Stomach (tissue), 9 donors: ENCODE data around the gene MAST2. TPM values are rescaled to one million over a fixed set of nuclear protein-coding genes. Genes with fewer than 3 reads are reported as not detected.

Experiments used
- DNase-seq, 2 donors: peaks; one replicate each; pipeline versions ENCODE4 v3.0.0 to v3.0.0-alpha.2; 2013 to 2019
- H3K27ac ChIP-seq, 5 donors: fragments of 200-600 bp in 4 of 5; sonication (generic) in 4 of 5; one replicate each; pipeline ENCODE4 v1.5.1; 2013 to 2019; ENCODE audit warnings: mild to moderate bottlenecking in 1 of 5, moderate library complexity in 1 of 5
- H3K27me3 ChIP-seq, 3 donors: fragments of 200-600 bp; sonication (generic); one replicate each; pipeline ENCODE4 v1.5.1; 2017 to 2019; ENCODE audit warnings: mixed run types in 1 of 3
- H3K36me3 ChIP-seq, 4 donors: fragments of 200-600 bp; sonication (generic); 1 replicate in 3 of 4; 2 replicates in 1 of 4; pipeline ENCODE4 v1.5.1; 2016 to 2019
- H3K4me1 ChIP-seq, 4 donors: fragments of 200-600 bp; sonication (generic); one replicate each; pipeline ENCODE4 v1.5.1; 2016 to 2019
- H3K4me3 ChIP-seq, 4 donors: fragments of 200-600 bp; sonication (generic) in 3 of 4; one replicate each; pipeline ENCODE4 v1.5.1; 2016 to 2019; ENCODE audit warnings: mild to moderate bottlenecking in 1 of 4
- H3K9me3 ChIP-seq, 4 donors: fragments of 200-600 bp; sonication (generic); one replicate each; pipeline ENCODE4 v1.5.1; 2016 to 2019
- EP300 ChIP-seq: sonication (generic); formaldehyde crosslinking; IDR thresholded peaks from one replicate; pipeline ENCODE4 v1.6.1; 2017; ENCODE audit warnings: antibody characterized with exemption
- POLR2A ChIP-seq, 4 donors: fragments of 450-650 bp; IDR thresholded peaks; one replicate each; pipeline ENCODE4 v1.6.1; 2016; ENCODE audit warnings: antibody characterized with exemption in 4 of 4, control low read depth in 2 of 4, mild to moderate bottlenecking in 1 of 4, moderate library complexity in 1 of 4
- POLR2AphosphoS5 ChIP-seq, 3 donors: sonication (generic); formaldehyde crosslinking; IDR thresholded peaks; one replicate each; pipeline ENCODE4 v1.6.1; 2016; ENCODE audit warnings: antibody characterized with exemption in 3 of 3
- WGBS, 5 donors: extraction: QIAGEN DNeasy Blood & Tissue Kit in 3 of 5; methylation state at CpG; one replicate each; pipeline versions ENCODE4 v1.1.5 to v1.1.7; 2013 to 2018; 5-methylcytosine and 5-hydroxymethylcytosine counted together
- intact Hi-C: fragments of 100-400 bp; cut with DNase I; formaldehyde crosslinking; loops from one replicate; pipeline ENCODE4 v1.15.1; 2023; ENCODE audit warnings: low total_unique reads
- polyA plus RNA-seq, 3 donors: library from polyadenylated mRNA; stranded (reverse); fragments of 200-250 nt; gene quantifications; one replicate each; pipeline ENCODE4 v1.2.3, GENCODE V29; 2013
- total RNA-seq, 5 donors: library from RNA; depleted of rRNA; stranded (reverse); fragments of >200 nt; gene quantifications; one replicate each; pipeline versions ENCODE4 v1.1.0 to v1.2.3, GENCODE V29; 2014 to 2016
- TF ChIP-seq, protein P1 (sequence below), 7 experiments: fragments of 450-650 bp in 4 of 7; fragments of 200-600 bp in 3 of 7; sonication (generic) in 3 of 7; IDR thresholded peaks; one replicate each; pipeline ENCODE4 v1.5.1; 2016 to 2019; ENCODE audit warnings: antibody characterized with exemption in 7 of 7, control low read depth in 2 of 7, mild to moderate bottlenecking in 1 of 7
- donor health status: healthy with polysubstance abuse.
- donor health status: Bipolar disorder and iron deficiency.
- donor health status: healthy.

The MAST2 gene
- total and polyA plus RNA-seq, 8 donors = 5.3 to 131 (median 34.8) TPM

DNA sequence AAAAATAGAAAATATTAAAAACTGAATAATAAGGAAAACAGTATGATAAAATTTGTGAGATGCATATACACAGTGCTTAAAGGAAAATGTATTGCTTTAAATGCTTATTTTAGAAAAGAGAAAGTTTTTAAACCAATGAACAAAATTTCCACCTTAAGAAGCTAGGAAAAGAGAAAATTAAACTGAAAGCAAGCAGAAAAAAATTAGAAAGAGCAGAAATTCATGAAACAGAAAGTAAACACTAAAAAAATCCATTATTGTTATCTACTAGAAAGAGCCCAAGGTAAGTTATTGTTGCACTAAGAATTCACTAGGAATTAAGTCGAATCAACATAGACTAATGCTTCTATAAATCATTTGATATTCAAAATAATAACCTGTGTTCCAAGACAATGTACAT, 261.3 kb downstream of the MAST2 start:
- H3K9me3 ChIP-seq = no peaks in the 10 kb centered on the region
- 78 to 94% (median 87%) methylated on average over 1 of the region's 1 CpG for WGBS, 5 donors
- no peaks in the 10 kb centered on the region for H3K27me3 ChIP-seq
- peaks cover 5 to 32% (median 10%) of the 10 kb centered on the region in 4 donors for H3K36me3 ChIP-seq
- no peak overlapping the region for H3K4me3 ChIP-seq
- DNase-seq = no peak
- intact Hi-C loops = no loop called here
- H3K27ac ChIP-seq = no peak overlapping the region
- H3K4me1 ChIP-seq = peaks cover 0 to 18% (median 2%) of the 10 kb centered on the region in 4 donors
- TF ChIP-seq, protein P1, sequence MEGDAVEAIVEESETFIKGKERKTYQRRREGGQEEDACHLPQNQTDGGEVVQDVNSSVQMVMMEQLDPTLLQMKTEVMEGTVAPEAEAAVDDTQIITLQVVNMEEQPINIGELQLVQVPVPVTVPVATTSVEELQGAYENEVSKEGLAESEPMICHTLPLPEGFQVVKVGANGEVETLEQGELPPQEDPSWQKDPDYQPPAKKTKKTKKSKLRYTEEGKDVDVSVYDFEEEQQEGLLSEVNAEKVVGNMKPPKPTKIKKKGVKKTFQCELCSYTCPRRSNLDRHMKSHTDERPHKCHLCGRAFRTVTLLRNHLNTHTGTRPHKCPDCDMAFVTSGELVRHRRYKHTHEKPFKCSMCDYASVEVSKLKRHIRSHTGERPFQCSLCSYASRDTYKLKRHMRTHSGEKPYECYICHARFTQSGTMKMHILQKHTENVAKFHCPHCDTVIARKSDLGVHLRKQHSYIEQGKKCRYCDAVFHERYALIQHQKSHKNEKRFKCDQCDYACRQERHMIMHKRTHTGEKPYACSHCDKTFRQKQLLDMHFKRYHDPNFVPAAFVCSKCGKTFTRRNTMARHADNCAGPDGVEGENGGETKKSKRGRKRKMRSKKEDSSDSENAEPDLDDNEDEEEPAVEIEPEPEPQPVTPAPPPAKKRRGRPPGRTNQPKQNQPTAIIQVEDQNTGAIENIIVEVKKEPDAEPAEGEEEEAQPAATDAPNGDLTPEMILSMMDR (IDR thresholded peaks at IDR 0.05) = no peak
- TF ChIP-seq POLR2A (IDR thresholded peaks at IDR 0.05) (no peak), EP300 (no peak), POLR2AphosphoS5 (IDR thresholded peaks at IDR 0.05) (no peak)

DNA sequence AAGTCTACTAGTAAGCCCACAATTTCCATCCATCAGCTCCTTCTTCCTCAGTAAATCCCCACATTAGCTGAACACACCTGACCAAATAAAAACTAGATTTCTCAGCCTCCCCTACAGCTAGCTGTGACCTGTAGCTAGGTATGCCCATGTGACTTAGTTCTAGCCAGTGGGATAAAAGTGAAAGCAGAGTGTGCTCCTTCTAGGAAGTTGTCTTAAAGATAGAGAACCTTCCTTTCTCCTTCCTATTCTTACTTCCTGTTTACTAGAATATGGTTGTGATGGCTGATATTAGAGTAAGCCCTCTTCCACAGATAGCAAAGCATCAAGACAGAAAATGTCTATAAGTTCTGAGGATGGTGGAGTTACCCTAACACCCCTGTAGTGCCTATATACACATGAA, 262.0 kb downstream of the MAST2 start:
- intact Hi-C loops = no loop called here
- TF ChIP-seq, protein P1 (IDR thresholded peaks at IDR 0.05) = no peak
- TF ChIP-seq EP300 (no peak), POLR2A (IDR thresholded peaks at IDR 0.05) (no peak), POLR2AphosphoS5 (IDR thresholded peaks at IDR 0.05) (no peak)
- H3K9me3 ChIP-seq = no peaks in the 10 kb centered on the region
- no peaks in the 10 kb centered on the region for H3K27me3 ChIP-seq
- no peak overlapping the region for H3K27ac ChIP-seq
- peak in 1 of 2 donors; percentile 66 for DNase-seq
- H3K4me3 ChIP-seq = no peak overlapping the region
- H3K36me3 ChIP-seq = peaks cover 5 to 30% (median 12%) of the 10 kb centered on the region in 4 donors
- H3K4me1 ChIP-seq = peaks cover 0 to 18% (median 2%) of the 10 kb centered on the region in 4 donors

DNA sequence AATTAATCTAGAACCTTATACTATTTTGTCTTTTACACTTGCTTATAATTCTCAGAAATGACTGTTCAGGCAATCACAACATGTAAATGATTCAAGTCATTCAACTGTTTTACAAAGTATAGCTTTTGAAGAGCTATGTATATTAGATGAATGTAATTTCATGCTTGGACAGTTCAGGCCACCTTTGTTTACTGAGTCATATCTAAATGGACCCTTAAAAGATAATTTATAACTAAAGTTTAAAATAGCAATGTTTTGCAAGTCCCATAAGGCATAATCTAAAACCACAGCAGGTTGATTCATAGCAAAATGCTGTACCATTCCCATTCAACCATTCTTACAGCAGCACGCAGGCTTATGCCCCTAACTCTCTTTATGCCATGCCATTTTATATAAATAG, 264.2 kb downstream of the MAST2 start:
- Histone ChIP-seq H3K27ac (no peak overlapping the region), H3K4me3 (no peak overlapping the region), H3K4me1 (peaks cover 0 to 12% (median 2%) of the 10 kb centered on the region in 4 donors), H3K9me3 (no peaks in the 10 kb centered on the region), H3K27me3 (no peaks in the 10 kb centered on the region), H3K36me3 (peaks cover 0 to 16% (median 7%) of the 10 kb centered on the region in 4 donors)
- TF ChIP-seq EP300 (no peak), POLR2A (IDR thresholded peaks at IDR 0.05) (no peak), POLR2AphosphoS5 (IDR thresholded peaks at IDR 0.05) (no peak)
- TF ChIP-seq, protein P1 (IDR thresholded peaks at IDR 0.05) = no peak
- WGBS, 5 donors = 94 to 100% (median 95%) methylated on average over 1 of the region's 1 CpG
- intact Hi-C loops = no loop called here
- DNase-seq = no peak

GRCh38 chr1:46068525-46068924, 265.1 kb downstream of the MAST2 start:
- WGBS, 5 donors = 76 to 90% (median 80%) methylated on average over 3 of the region's 3 CpGs
- intact Hi-C loops = no loop called here
- H3K27ac ChIP-seq = no peak overlapping the region
- TF ChIP-seq POLR2A (IDR thresholded peaks at IDR 0.05) = no peak
- TF ChIP-seq EP300 = no peak
- no peak for TF ChIP-seq POLR2AphosphoS5 (IDR thresholded peaks at IDR 0.05)
- TF ChIP-seq, protein P1 (IDR thresholded peaks at IDR 0.05) = no peak
- no peaks in the 10 kb centered on the region for H3K27me3 ChIP-seq
- peaks cover 0 to 21% (median 7%) of the 10 kb centered on the region in 4 donors for H3K36me3 ChIP-seq
- peaks cover 0 to 8% (median 2%) of the 10 kb centered on the region in 4 donors for H3K4me1 ChIP-seq
- H3K9me3 ChIP-seq = no peaks in the 10 kb centered on the region
- no peak for DNase-seq
- H3K4me3 ChIP-seq = no peak overlapping the region
